Peyer's patch (tissue), 4 donors: Measurements from ENCODE around the gene HNRNPA1.

ENCODE experiments used
- CTCF ChIP-seq, 6 experiments: fragments of 450-650 bp in 4 of 6; fragments of 200-600 bp in 2 of 6; sonication (generic) in 1 of 6; IDR thresholded peaks; one replicate each; pipeline ENCODE4 v1.5.1; 2017 to 2019; ENCODE audit warnings: antibody characterized with exemption in 6 of 6, mild to moderate bottlenecking in 3 of 6, moderate library complexity in 1 of 6
- POLR2A ChIP-seq, 2 donors: fragments of 450-650 bp; IDR thresholded peaks; one replicate each; pipeline ENCODE4 v1.5.1; 2017; ENCODE audit warnings: antibody characterized with exemption in 2 of 2, mild to moderate bottlenecking in 2 of 2, moderate library complexity in 2 of 2

DNA sequence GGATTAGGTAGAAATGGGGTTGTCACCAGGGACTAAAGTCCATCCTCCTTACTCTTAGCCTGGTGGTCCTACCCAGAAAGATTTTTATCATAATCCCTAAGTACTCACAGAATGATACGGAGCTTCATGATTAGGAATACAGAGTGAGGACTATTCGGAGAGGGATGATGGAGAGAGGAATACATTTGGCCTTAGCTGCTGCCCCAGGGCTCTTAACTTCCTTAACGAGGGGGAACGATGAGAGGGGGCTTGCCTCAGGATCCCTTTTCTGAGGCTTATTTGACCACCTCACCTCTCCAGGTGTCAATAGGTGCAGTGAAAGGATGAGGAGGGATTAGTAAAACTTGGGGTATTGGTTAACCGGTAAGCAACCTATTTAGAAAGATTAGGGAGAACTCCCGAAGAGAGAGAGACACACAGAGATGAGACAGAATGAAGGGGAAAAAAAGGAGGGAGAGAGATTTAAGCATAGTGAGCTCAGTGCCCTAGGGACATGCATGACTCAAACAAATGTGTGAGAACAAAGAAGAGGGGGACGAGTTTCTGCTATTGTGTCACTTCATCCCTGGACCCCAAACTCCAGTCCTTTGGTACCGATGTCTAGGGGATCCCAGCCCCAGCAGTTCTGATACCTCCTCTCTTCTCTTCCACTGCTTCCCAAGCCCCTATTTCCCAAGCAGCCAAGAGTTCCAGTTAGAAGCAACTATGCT is 19.1 kb downstream of the HNRNPA1 start:
- TF ChIP-seq CTCF (IDR thresholded peaks at IDR 0.05) (no peak), POLR2A (IDR thresholded peaks at IDR 0.05) (no peak)
